Activated T-cell treated with anti-CD3 and anti-CD28 coated beads for 48 hours (primary cell): ENCODE measurements around the gene RUNX3.
"Not testable (repeated sequence)": the region's sequence is repeated elsewhere in the genome, so short reads cannot be mapped to it uniquely, and the experiment has no call there.

Source experiments
- DNase-seq: peaks from one replicate; pipeline ENCODE4 v3.0.0-alpha.2; 2020; ENCODE audit warnings: low read depth

The RUNX3 gene

DNA sequence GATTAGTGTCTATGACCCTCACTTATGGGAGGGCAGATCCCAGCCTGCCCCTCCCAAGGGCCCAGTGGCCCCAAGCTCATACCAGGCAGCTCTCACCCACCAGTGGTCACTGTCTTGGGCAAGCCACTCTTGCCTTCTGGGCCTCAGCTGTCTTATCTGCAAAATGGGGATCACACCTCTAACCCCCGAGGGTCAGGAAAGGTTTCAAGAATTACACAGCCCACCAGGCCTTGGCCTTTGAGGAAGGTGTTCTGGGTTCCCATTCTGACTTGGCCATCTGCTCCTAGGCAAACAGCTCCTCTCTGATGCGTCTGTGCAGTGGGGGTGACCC is 16.8 kb downstream of the RUNX3 start:
- no peak for DNase-seq

GRCh38 chr1:24912376-24913273 is 17.5 kb downstream of the RUNX3 start:
- DNase-seq = no peak

GRCh38 chr1:24911651-24912155 is 18.4 kb downstream of the RUNX3 start:
- DNase-seq = no peak

DNA sequence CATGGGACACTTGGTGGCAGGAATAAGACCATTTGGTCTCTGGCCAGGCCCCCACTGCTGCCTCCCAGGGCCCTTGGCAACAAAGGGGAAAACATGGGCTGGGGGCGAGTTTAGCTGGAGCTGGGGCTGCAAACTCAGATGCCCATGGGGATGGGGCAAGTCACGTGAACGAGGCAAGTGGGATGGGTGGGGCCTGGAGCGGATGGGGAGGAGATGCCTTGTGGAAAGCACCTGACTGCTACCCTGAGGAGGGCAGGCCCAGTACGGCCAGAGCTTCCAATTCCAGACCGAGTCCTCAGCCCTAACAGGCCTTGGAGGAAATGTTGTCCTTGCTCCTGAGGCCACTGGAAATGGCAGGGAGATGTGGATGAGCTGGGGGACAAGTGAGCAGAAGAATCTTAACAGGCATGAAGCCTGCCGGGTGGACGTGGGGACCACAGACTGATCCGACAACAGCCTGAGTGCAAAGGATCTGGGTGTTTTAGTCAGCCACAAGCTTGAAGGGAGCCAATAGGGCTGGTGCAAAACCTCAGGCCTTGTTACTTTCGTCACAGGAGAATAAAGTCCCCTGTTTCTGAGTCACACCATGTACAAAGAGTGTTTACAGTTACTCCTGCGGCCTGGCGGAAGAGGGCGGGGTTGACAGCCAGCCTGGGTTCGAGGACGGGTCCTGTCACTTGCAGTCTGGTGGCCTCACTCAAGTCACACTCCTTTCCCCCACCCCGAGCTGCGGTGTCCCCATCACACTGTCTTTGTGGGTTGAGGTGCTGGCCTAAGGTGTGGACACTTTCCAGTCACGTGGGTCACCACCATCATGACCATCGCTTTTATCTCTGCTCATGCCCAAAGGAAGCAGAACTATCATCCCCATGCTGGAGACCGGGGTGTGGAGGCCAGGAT is 19.1 kb downstream of the RUNX3 start:
- peak; percentile 66 for DNase-seq

GRCh38 chr1:24910210-24910609 is 19.9 kb downstream of the RUNX3 start:
- no peak for DNase-seq

GRCh38 chr1:24909388-24909898 is 20.6 kb downstream of the RUNX3 start:
- DNase-seq = no peak

DNA sequence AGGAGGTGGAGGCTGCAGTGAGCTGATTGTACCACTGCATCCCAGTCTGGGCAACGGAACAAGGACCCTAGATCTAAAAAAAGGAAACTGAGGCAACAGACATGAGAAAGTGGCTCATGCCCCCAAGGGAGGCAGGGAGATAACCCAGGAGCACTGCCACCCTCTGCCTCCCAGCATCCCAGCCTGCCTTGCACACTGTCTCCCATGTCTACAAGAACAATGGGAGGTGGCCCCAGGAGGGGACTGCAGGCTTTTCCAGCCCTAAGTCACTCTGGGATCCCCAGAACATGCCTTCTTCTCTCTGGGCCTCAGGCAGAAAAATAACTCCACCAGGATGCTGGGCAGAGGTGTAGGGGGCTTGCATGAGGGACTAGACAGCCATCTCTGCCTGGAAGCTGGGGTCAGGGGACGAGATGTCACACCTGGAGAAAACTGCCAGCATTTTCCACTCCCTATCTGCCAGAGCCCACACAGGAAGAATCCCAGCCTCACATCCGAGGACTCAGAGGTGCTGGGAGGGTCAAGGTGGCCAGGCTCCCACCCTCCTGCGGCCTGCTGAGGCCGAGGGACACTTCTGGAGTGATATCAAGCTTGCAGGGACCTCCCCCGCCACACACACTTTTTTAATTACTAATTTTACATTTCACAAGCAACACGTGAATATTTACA is 21.4 kb downstream of the RUNX3 start:
- no peak for DNase-seq

DNA sequence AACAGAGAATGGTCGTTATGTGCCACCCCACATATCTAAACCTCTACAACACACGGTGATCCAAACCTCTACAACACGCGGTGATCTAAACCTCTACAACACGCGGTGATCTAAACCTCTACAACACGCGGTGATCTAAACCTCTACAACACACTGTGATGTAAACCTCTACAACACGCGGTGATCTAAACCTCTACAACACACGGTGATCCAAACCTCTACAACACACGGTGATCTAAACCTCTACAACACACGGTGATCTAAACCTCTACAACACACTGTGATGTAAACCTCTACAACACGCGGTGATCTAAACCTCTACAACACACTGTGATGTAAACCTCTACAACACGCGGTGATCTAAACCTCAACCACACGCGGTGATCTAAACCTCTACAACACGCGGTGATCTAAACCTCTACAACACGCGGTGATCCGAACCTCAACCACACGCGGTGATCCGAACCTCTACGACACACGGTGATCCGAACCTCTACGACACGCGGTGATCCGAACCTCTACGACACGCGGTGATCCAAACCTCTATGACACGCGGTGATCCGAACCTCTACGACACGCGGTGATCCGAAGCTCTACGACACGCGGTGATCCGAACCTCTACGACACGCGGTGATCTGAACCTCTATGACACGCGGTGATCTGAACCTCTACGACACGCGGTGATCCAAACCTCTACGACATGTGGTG is 22.3 kb downstream of the RUNX3 start:
- DNase-seq = not testable (repeated sequence)

DNA sequence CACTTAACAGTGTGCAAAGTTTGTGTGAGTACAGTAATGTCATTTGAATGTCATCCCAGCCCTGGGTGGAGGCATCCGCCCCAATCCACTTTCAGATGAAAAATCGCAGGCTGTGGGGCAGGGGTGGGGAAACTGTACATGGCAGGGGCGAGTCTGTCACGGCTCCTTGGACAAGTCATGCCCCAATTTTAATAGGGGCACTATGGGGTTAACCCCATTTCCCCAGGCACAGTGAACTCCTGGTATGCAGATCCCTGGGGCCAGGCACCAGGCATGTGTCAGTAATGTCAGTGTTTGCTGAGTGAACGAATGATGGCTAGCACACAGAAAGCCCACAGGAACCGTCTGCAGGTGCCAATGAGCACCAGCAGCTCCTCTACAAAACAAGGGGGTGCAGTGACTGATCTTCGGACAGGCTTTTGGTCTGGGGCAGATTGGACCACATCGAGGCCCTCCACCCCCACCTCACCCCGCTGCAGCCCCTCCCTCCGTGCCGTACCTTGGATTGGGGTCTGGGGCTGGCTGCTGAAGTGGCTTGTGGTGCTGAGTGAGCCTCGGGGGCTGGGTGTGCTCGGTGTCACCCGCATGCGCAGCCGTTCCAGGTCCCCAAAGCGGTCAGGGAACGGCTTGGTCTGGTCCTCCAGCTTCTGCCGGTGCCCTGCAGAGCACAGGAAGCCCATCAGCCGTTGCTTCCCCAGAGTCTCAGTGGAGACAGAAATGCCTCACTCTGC is 23.2 kb downstream of the RUNX3 start:
- DNase-seq = no peak

DNA sequence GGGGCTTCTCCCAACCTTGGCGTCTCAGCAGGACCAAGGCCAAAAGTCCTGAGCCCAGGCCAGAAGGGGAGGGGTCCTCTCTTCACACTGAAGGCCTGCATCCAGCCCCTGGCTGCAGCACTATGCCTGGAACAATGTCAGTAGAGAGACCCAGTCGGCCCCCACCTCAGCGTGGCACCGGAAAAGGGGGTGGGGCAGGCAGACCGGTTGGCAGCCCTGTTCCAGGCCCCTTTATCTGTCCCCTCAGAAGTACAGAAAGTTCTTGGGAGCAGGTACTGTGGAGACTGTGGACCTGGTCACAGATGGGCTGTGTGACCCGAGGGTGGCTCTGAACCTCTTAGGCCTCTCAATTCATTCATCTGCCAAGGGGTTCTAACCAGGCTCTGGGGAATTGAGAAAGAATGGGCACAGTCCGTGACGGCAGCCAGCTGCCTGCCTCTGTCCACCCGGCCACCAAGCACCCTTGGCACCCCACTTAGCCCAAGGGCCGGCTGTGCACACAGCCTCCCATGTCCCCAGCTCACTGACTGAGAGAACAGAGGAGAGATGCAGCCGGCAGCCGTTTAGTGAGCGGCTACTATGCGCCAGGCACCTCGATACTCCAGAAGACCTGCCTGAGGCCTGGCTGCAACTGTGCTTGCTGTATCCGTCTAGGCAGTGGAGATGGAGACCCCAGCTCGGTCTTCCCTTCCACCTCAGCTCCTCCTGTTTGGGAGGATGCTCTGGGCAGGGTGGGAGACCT is 23.9 kb downstream of the RUNX3 start:
- no peak for DNase-seq

DNA sequence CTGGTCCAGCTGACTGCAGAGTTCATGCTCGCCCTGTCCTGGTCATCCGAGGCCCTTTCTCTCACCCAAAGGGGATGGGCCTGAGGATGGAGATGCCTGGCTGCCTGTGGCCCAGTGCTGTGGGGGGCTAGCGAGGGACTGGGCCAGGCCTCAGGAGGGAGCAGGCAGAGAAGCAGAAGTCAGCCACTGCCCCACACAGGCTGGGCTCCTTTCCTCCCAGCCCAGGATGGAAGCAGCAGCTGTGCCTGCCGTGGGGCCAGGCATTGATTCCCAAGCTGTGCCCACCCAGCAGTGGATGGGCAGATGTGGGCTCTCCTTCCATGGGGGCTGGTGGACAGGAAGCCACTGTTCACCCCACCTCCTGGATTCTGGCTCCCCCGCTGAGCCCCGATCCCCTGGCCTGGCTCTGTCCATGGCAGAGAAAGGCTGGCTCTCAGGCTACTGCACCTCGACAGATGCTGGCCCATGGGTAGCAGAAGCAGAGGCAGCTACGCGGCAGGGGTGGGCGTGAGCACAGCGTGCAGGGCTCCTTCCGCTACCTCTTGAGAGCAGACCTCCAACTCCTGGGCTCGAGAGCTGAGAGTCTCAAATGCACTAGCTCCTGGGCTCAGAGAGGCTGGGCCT is 24.6 kb downstream of the RUNX3 start:
- DNase-seq = no peak

- no peak for DNase-seq
Observed at GRCh38 chr1:24904731-24905354, 25.2 kb downstream of the RUNX3 start.

DNA sequence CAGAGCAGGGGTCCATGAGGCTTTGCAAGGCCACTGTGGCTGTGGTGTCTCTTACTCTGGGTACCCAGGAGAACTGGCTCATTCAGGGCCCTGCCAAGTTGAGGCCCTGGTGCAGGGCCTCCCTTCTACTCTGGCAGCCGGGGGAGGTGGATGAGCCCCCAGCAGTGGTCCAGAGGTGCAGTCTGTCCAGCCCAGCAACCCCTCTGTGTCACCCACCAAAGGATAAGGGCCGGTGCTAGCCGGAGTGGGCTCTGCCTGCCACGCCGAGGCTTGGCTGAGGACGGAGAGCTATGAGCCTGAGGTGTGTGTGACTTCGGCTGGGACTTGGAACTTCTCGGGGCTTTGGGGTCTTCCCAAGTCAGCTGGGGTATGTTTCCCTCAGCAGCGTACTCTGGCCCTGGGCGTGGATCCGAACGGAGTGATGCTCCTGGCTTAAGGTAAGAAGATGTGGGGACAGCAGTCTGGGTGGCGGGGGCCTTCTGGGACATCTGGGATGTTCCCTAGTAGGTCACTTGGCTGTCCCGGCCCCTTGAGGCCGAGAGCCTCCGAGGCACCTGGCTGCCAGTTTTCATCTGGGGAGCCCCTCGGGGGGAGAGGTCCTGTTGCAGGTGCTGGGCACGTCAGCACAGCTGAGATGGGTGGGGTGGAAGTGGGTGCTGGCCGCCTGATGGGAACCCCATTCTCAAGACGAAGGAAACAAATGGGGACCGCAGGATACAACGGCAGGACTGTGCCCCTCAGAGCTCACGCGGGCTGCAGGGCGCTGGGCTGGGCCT is 25.9 kb downstream of the RUNX3 start:
- no peak for DNase-seq

DNA sequence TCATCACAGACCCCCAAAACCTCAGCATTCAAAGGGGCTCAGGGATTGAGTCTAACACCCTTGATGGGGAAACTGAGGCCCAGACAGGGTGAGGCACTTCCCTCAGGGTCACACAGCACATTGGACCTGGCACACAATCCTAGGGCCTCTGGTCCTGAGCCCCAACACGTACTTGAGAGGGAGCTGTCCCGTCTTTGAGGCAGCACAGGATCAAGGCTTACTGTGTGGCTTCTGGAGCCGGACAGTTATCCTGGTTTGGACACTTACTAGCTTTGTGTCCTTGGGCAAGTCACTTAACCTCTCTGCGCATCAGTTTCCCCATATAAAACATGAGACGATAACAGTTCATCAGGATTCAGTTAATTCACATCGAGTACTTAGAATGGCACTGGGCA is 26.5 kb downstream of the RUNX3 start:
- no peak for DNase-seq

- no peak for DNase-seq
Observed at GRCh38 chr1:24903011-24903461, 27.0 kb downstream of the RUNX3 start.

DNA sequence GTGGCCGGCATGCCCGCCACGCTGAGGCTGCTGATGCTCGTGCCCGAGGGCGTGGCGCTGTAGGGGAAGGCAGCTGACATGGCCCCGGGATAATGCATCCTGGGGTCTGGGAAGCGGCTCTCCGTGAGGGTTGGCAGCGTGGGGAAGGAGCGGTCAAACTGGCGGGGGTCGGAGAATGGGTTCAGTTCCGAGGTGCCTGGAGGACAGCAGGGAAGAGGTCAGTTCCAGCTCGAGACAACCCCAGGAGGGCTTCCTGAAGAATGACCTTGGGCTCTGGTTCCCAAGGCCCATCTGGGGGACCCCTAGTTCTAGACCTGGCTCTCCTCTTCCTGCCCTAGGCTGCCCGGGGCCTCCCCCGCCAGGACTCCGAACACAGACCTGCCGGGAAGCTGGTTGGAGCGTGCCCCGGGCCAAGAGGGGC is 27.6 kb downstream of the RUNX3 start:
- no peak for DNase-seq

DNA sequence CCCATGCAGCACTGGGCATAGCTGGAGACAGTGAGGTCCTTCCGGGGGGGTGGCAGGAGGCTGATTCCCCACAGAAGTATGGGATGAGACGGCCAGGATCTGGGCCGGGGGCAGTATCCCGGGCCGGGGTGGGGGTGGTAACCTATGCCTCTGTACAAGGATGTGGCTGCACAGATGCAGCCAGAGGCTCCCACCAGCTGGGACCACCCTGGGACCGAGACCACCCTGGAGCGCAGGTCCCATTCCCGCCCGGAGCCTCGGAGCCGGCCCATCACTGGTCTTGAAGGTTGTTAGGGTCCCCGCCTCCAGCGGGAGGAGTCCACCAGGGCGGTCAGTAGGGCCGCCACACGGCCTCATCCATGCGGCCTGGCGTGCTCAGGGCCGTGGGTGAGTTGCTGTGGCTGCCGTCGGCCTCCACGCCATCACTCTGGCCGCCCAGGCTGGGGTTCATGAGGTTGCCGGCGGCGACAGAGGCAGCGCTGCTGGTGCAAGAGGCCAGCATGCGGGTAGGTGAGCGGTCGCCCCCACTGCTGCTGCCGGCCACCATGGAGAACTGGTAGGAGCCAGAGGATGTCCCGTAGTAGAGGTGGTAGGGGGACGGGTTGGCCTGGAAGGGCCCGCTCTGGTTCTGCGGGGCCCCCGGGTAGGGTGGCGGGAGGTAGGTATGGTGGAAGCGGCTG is 28.1 kb downstream of the RUNX3 start:
- no peak for DNase-seq
